HG02840 (cell line): Measurements from ENCODE around the gene MRPL1.
"Not testable (repeated sequence)": the region's sequence is repeated elsewhere in the genome, so short reads cannot be mapped to it uniquely, and the experiment has no call there.

ENCODE experiments used
- ATAC-seq: cut with Tn5 transposase; IDR thresholded peaks from one replicate; pipeline ENCODE4 v1.9.1; 2021; ENCODE audit warnings: mild to moderate bottlenecking, moderate library complexity, moderate number of reproducible peaks; ENCODE audit not compliant: unreplicated experiment, low FRiP score

MRPL1 gene

GRCh38 chr4:77911091-77911490 lies 48.5 kb downstream of the MRPL1 start:
- ATAC-seq = no peak

- ATAC-seq = no peak
Measured at GRCh38 chr4:77911842-77912450, 49.3 kb downstream of the MRPL1 start.

- no peak for ATAC-seq
Measured at GRCh38 chr4:77913348-77913747, 50.7 kb downstream of the MRPL1 start.

GRCh38 chr4:77917075-77917474 lies 54.4 kb downstream of the MRPL1 start:
- no peak for ATAC-seq

GRCh38 chr4:77917601-77918000 lies 55.0 kb downstream of the MRPL1 start:
- no peak for ATAC-seq

GRCh38 chr4:77920371-77920770 lies 57.7 kb downstream of the MRPL1 start:
- ATAC-seq = no peak

- no peak for ATAC-seq
Measured at GRCh38 chr4:77921701-77922100, 59.1 kb downstream of the MRPL1 start.

GRCh38 chr4:77922158-77923094 lies 59.8 kb downstream of the MRPL1 start:
- ATAC-seq = no peak

GRCh38 chr4:77927991-77928925 lies 65.6 kb downstream of the MRPL1 start:
- ATAC-seq = no peak

GRCh38 chr4:77930154-77930639 lies 67.6 kb downstream of the MRPL1 start:
- no peak for ATAC-seq

- ATAC-seq = no peak
Measured at GRCh38 chr4:77930876-77931275, 68.2 kb downstream of the MRPL1 start.

GRCh38 chr4:77931452-77932135 lies 69.0 kb downstream of the MRPL1 start:
- no peak for ATAC-seq

GRCh38 chr4:77938560-77938959 lies 75.9 kb downstream of the MRPL1 start:
- ATAC-seq = no peak

- ATAC-seq = not testable (repeated sequence)
Measured at GRCh38 chr4:77945929-77946328, 83.3 kb downstream of the MRPL1 start.

GRCh38 chr4:77950203-77950602 lies 87.6 kb downstream of the MRPL1 start:
- no peak for ATAC-seq

- no peak for ATAC-seq
Measured at GRCh38 chr4:77952457-77952856, 89.8 kb downstream of the MRPL1 start.

- no peak for ATAC-seq
Measured at GRCh38 chr4:77954690-77955089, 92.1 kb downstream of the MRPL1 start.

GRCh38 chr4:77956917-77957316 lies 94.3 kb downstream of the MRPL1 start:
- ATAC-seq = no peak

GRCh38 chr4:77958897-77959296 lies 96.3 kb downstream of the MRPL1 start:
- ATAC-seq = no peak
